HCT116 (cell line): ENCODE measurements around the gene TENM4. TPM values are rescaled to one million over a fixed set of nuclear protein-coding genes. Genes with fewer than 3 reads are reported as not detected.

Experiments
- ATAC-seq: fragments of 200-7000 bp; cut with Tn5 transposase; 2 replicates; pipeline ENCODE4 v1.9.1; 2020; ENCODE audit warnings: mild to moderate bottlenecking, moderate library complexity
- BruUV-seq: library from RNA; stranded (reverse); fragments of 400-500 nt; replicated peaks from 2 replicates; lab custom pipeline; 2021; lab: Mats Ljungman, UMichigan
- CTCF ChIA-PET: fragments of 300-600 bp; sonication (Branson Sonifier 250); formaldehyde crosslinking; loops from one replicate; lab custom pipeline; 2021; ENCODE audit warnings: antibody characterized with exemption; lab: Charles Lee
- POLR2A ChIA-PET: fragments of 300-600, 350-600 bp; sonication (Branson Sonifier 250); formaldehyde crosslinking; loops from one replicate; lab custom pipeline; 2021; ENCODE audit warnings: antibody characterized with exemption; lab: Charles Lee
- RAD21 ChIA-PET, 2 experiments: fragments of 300-600 bp; sonication (Branson Sonifier 250); formaldehyde crosslinking; loops; one replicate each; lab custom pipeline; 2023; ENCODE audit warnings: low total read pairs in 2 of 2; ENCODE audit not compliant: uncharacterized antibody in 2 of 2, unreplicated experiment in 2 of 2, low non-redundant PET in 1 of 2; lab: Charles Lee
- DNase-seq: peaks from one replicate; pipeline ENCODE4 v3.0.0-alpha.2; 2010; ENCODE audit warnings: low read depth, low spot score
- H2AFZ ChIP-seq: fragments of 200-600 bp; shearing (Covaris generic), sonication (generic); 2 replicates; pipeline ENCODE4 v1.6.1; 2017; ENCODE audit warnings: low read depth, mixed run types, mixed read lengths, antibody characterized with exemption, low read length; ENCODE audit not compliant: poor library complexity, severe bottlenecking
- H3K27ac ChIP-seq: 2 replicates; pipeline ENCODE4 v1.5.1; 2012; ENCODE audit warnings: low read depth, low read length
- H3K27me3 ChIP-seq: fragments of 200-600 bp; sonication (generic); 2 replicates; pipeline ENCODE4 v1.6.1; 2016; ENCODE audit warnings: mixed run types, low read length, mixed read lengths; ENCODE audit not compliant: insufficient read depth
- H3K36me3 ChIP-seq, 2 experiments: fragments of 200-500 bp in 1 of 2; fragments of 200-600 bp in 1 of 2; sonication (Bioruptor generic) in 1 of 2; sonication (generic) in 1 of 2; 2 replicates each; pipeline versions ENCODE4 v1.5.1 to v1.6.1; 2014 to 2016; ENCODE audit warnings: low read length in 2 of 2, inconsistent platforms in 1 of 2, mixed read lengths in 1 of 2, mixed run types in 1 of 2; ENCODE audit not compliant: insufficient read depth in 2 of 2, control insufficient read depth in 1 of 2
- H3K4me1 ChIP-seq, 2 experiments: fragments of 200-600 bp in 1 of 2; sonication (generic) in 1 of 2; 2 replicates each; pipeline versions ENCODE4 v1.5.1 to v1.6.1; 2012 to 2017; ENCODE audit warnings: low read length in 2 of 2, inconsistent platforms in 1 of 2, mild to moderate bottlenecking in 1 of 2, mixed read lengths in 1 of 2, mixed run types in 1 of 2, moderate library complexity in 1 of 2; ENCODE audit not compliant: insufficient read depth in 2 of 2, control insufficient read depth in 1 of 2
- H3K4me2 ChIP-seq: fragments of 200-600 bp; sonication (generic); 2 replicates; pipeline ENCODE4 v1.6.1; 2017; ENCODE audit warnings: mixed run types, low read length, mixed read lengths
- H3K4me3 ChIP-seq, 2 experiments: fragments of 200-600 bp in 1 of 2; sonication (generic) in 1 of 2; replicated peaks in 1 of 2; 2 replicates each; pipeline ENCODE4 v1.5.1; 2011 to 2016; ENCODE audit warnings: low read length in 2 of 2, control low read depth in 1 of 2, low read depth in 1 of 2, mild to moderate bottlenecking in 1 of 2, mixed read lengths in 1 of 2, mixed run types in 1 of 2
- H3K79me2 ChIP-seq: fragments of 200-600 bp; sonication (generic); 2 replicates; pipeline ENCODE4 v1.6.1; 2017; ENCODE audit warnings: mild to moderate bottlenecking, mixed run types, low read length, moderate library complexity, mixed read lengths; ENCODE audit not compliant: insufficient read depth
- H3K9ac ChIP-seq: fragments of 200-600 bp; sonication (generic); 2 replicates; pipeline ENCODE4 v1.6.1; 2016; ENCODE audit warnings: low read length, mixed read lengths
- H3K9me2 ChIP-seq: fragments of 200-600 bp; sonication (generic), shearing (Covaris generic); 2 replicates; pipeline ENCODE4 v1.6.1; 2017; ENCODE audit warnings: mixed run types, mild to moderate bottlenecking, moderate library complexity; ENCODE audit not compliant: insufficient read depth
- H3K9me3 ChIP-seq, 2 experiments: fragments of 200-500 bp in 1 of 2; fragments of 200-600 bp in 1 of 2; sonication (Bioruptor generic) in 1 of 2; sonication (generic) in 1 of 2; 2 replicates each; pipeline ENCODE4 v1.6.1; 2014 to 2017; ENCODE audit warnings: low read length in 2 of 2, mixed read lengths in 2 of 2, inconsistent platforms in 1 of 2, low read depth in 1 of 2, mild to moderate bottlenecking in 1 of 2, mixed run types in 1 of 2, moderate library complexity in 1 of 2; ENCODE audit not compliant: control insufficient read depth in 1 of 2, insufficient read depth in 1 of 2
- H4K20me1 ChIP-seq: fragments of 200-600 bp; sonication (generic), shearing (Covaris generic); 2 replicates; pipeline ENCODE4 v1.6.1; 2017; ENCODE audit warnings: mixed run types, mild to moderate bottlenecking, moderate library complexity; ENCODE audit not compliant: insufficient read depth
- CBX3 ChIP-seq: IDR thresholded peaks from 2 replicates; pipeline ENCODE4 v1.6.1; 2012; ENCODE audit warnings: low read depth
- CEBPB ChIP-seq: IDR thresholded peaks from 2 replicates; pipeline ENCODE4 v1.6.1; 2012; ENCODE audit warnings: low read depth
- ELF1 ChIP-seq: IDR thresholded peaks from 2 replicates; pipeline ENCODE4 v1.6.1; 2012; ENCODE audit warnings: low read depth, borderline replicate concordance
- EZH2 ChIP-seq: fragments of 200-600 bp; sonication (generic); IDR thresholded peaks from 2 replicates; pipeline ENCODE4 v1.6.1; 2017; ENCODE audit warnings: antibody characterized with exemption, mixed run types
- EZH2phosphoT487 ChIP-seq: fragments of 200-600 bp; IDR thresholded peaks from 2 replicates; pipeline ENCODE4 v1.6.1; 2018; ENCODE audit warnings: antibody characterized with exemption, borderline replicate concordance
- FOSL1 ChIP-seq: IDR thresholded peaks from 2 replicates; pipeline ENCODE4 v1.6.1; 2012; ENCODE audit warnings: low read depth
- JUND ChIP-seq: IDR thresholded peaks from 2 replicates; pipeline ENCODE4 v1.6.1; 2012
- POLR2A ChIP-seq: IDR thresholded peaks from 2 replicates; pipeline ENCODE4 v1.7.0; 2011; ENCODE audit warnings: borderline replicate concordance; ENCODE audit not compliant: insufficient read depth, insufficient read length; ENCODE audit errors: extremely low read depth
- RAD21 ChIP-seq: IDR thresholded peaks from 2 replicates; pipeline ENCODE4 v1.6.1; 2012; ENCODE audit warnings: low read depth, mild to moderate bottlenecking
- REST ChIP-seq: IDR thresholded peaks from 2 replicates; pipeline ENCODE4 v1.6.1; 2012; ENCODE audit warnings: low read depth
- SP1 ChIP-seq: IDR thresholded peaks from 2 replicates; pipeline ENCODE4 v1.6.1; 2012; ENCODE audit warnings: low read depth
- TCF7L2 ChIP-seq: IDR thresholded peaks from 2 replicates; pipeline ENCODE4 v1.7.0; 2011; ENCODE audit warnings: borderline replicate concordance, inconsistent platforms; ENCODE audit not compliant: insufficient read depth, insufficient read length; ENCODE audit errors: extremely low read depth
- intact Hi-C: fragments of 100-400 bp; cut with micrococcal nuclease; formaldehyde crosslinking; loops from 2 replicates; pipeline ENCODE4 v1.10.0; 2022
- total RNA-seq: library from RNA; stranded (reverse); gene quantifications from one replicate; pipeline ENCODE4 v1.2.1, GENCODE V29; 2021; ENCODE audit not compliant: unreplicated experiment

TENM4 gene
- total RNA-seq, 1 experiment from 2014 or later, result 0.05 TPM

GRCh38 chr11:78657968-78658839 lies 782.6 kb downstream of the TENM4 start (continued):
- TF ChIP-seq REST (no peak), TCF7L2 (no peak), JUND (no peak), CEBPB (no peak), RAD21 (no peak), CBX3 (no peak), SP1 (no peak), EZH2 (no peak), ELF1 (no peak), EZH2phosphoT487 (no peak)

- H3K4me3 ChIP-seq, result no peak overlapping the region
- CTCF ChIA-PET, result no interaction called here
- H3K4me2 ChIP-seq, result no peak overlapping the region
- ATAC-seq (no peak), DNase-seq (no peak)
- H3K36me3 ChIP-seq, result no peaks in the 10 kb centered on the region
- no peak overlapping the region for H3K9ac ChIP-seq
- H3K9me3 ChIP-seq, result no peaks in the 10 kb centered on the region
- H3K27me3 ChIP-seq, result no peaks in the 10 kb centered on the region
- no peaks in the 10 kb centered on the region for H3K4me1 ChIP-seq
- H2AFZ ChIP-seq, result no peak overlapping the region
- no peaks in the 10 kb centered on the region for H3K79me2 ChIP-seq
- no peaks in the 10 kb centered on the region for H4K20me1 ChIP-seq
- no peak overlapping the region for H3K27ac ChIP-seq
- BruUV-seq, result no TSS peak
- H3K9me2 ChIP-seq, result no peaks in the 10 kb centered on the region
- RAD21 ChIA-PET, result no interaction called here
- POLR2A ChIA-PET, result no interaction called here
- intact Hi-C loops, result no loop called here
- TF ChIP-seq TCF7L2, result no peak
- no peak for TF ChIP-seq CEBPB
- no peak for TF ChIP-seq JUND
- TF ChIP-seq FOSL1, result no peak
- TF ChIP-seq EZH2phosphoT487, result no peak
- TF ChIP-seq POLR2A, result no peak
These were observed 783.4 kb downstream of the TENM4 start for GRCh38 chr11:78657441-78657840.
